HUES48 (cell line): ENCODE measurements around the gene PDHX.
A peak's percentile ranks its signal among the peaks of the same experiment; 100 is the strongest.
"Not testable (repeated sequence)": the region's sequence is repeated elsewhere in the genome, so short reads cannot be mapped to it uniquely, and the experiment has no call there.

Source experiments
- H3K27ac ChIP-seq: one replicate; pipeline ENCODE4 v1.7.0; 2013; ENCODE audit warnings: low read depth, low read length, inconsistent platforms
- H3K27me3 ChIP-seq: 2 replicates; pipeline ENCODE4 v1.6.1; 2013; ENCODE audit warnings: mild to moderate bottlenecking, low read length; ENCODE audit not compliant: control insufficient read depth, insufficient read depth
- H3K36me3 ChIP-seq: 2 replicates; pipeline ENCODE4 v1.6.1; 2013; ENCODE audit warnings: low read length; ENCODE audit not compliant: control insufficient read depth, insufficient read depth
- H3K4me1 ChIP-seq: 2 replicates; pipeline ENCODE4 v1.6.1; 2013; ENCODE audit warnings: mild to moderate bottlenecking, low read length; ENCODE audit not compliant: control insufficient read depth, insufficient read depth
- H3K4me3 ChIP-seq: 2 replicates; pipeline ENCODE4 v1.5.1; 2013; ENCODE audit warnings: mild to moderate bottlenecking, low read depth, low read length
- H3K9ac ChIP-seq: 2 replicates; pipeline ENCODE4 v1.6.1; 2013; ENCODE audit warnings: mild to moderate bottlenecking, low read depth, low read length, moderate library complexity
- H3K9me3 ChIP-seq: 2 replicates; pipeline ENCODE4 v1.6.1; 2013; ENCODE audit warnings: low read length; ENCODE audit not compliant: control insufficient read depth, insufficient read depth

Gene PDHX

DNA sequence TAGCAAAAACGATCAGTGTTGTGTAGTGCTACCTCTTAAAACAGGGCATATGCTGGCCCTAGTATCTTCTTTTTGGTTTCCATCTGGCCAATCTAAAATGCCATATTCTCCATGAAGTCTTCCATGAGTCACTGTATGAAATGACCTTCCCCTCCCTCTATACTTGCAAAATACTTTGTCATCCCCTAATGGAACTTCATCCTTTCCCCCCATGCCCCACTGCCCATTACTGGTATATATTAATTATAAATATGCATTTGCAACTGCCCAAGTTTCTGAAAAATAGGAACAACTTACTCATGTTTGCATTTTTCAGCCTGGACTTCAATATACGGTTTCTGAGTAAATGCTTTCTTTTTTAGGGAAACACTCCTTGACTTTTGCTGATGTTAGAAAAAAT is 4.7 kb upstream of the PDHX start:
- H3K9ac ChIP-seq: no peak overlapping the region
- H3K36me3 ChIP-seq: peaks cover 13% of the 10 kb centered on the region
- H3K4me1 ChIP-seq: peaks cover 26% of the 10 kb centered on the region
- H3K4me3 ChIP-seq: no peak overlapping the region
- H3K27ac ChIP-seq: no peak overlapping the region
- no peaks in the 10 kb centered on the region for H3K27me3 ChIP-seq
- no peaks in the 10 kb centered on the region for H3K9me3 ChIP-seq

DNA sequence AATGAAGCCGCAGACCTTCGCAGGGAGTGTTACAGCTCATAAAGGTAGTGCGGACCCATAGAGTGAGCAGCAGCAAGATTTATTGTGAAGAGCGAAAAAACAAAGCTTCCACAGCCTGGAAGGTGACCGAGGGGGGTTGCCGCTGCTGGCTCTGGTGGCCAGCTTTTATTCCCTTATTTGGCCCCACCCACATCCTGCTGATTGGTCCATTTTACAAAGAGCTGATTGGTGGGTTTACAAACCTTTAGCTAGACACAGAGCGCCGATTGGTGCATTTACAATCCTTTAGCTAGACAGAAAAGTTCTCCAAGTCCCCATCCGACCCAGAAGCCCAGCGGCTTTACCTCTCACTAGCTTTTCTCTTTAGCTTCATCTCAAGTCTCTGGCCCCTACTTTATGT is 2.9 kb upstream of the PDHX start:
- not testable (repeated sequence) for H3K9ac ChIP-seq, H3K4me3 ChIP-seq, H3K27me3 ChIP-seq, H3K27ac ChIP-seq, H3K9me3 ChIP-seq
- Histone ChIP-seq H3K36me3 (peaks cover 13% of the 10 kb centered on the region), H3K4me1 (peaks cover 25% of the 10 kb centered on the region)

DNA sequence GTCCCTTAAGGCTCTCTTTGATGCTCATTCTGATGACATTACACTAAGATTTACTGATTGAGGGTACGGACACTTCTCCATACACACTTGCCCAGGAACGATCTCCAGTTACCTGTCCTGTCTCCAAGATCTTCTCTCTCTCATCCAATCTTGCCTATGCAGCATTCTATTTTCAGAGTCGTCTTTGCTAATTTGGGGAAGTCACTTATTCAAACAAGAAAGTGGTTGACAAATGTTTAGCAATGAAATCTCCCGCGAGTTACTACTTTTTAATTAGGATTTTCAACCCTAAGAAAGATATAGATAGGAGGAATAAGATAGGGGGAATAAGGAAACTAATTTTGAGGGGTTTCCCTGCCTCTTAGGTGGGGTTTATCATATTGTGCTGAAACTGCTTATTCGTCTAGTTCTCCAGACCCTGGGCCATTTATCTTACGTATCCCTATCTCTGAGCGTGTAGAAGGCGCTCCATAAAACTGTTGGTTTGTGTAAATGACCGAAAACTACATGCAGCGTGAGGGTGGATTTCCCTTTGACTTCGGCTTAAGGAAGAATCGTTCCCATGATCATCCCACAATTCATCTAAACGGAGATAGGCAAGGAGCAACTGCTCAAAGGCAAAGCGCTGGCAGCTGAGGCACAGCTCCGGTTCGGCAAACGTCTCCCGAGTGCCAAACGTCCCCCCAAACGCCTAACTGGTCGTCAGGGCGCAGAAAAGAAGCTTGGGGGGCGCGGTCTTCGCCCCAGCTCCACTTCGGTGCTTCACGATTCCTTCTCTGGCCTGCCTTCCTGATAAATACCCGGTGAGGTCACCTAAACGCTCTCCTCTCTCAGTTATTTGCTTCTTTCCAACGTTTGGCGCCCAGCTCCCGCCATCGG is 1.0 kb upstream of the PDHX start:
- Histone ChIP-seq H3K9me3 (no peaks in the 10 kb centered on the region), H3K27ac (peak overlapping the region; percentile 99), H3K27me3 (no peaks in the 10 kb centered on the region), H3K4me3 (peak overlapping the region; percentile 100), H3K36me3 (peaks cover 16% of the 10 kb centered on the region), H3K4me1 (peaks cover 14% of the 10 kb centered on the region), H3K9ac (peak overlapping the region; percentile 95)

DNA sequence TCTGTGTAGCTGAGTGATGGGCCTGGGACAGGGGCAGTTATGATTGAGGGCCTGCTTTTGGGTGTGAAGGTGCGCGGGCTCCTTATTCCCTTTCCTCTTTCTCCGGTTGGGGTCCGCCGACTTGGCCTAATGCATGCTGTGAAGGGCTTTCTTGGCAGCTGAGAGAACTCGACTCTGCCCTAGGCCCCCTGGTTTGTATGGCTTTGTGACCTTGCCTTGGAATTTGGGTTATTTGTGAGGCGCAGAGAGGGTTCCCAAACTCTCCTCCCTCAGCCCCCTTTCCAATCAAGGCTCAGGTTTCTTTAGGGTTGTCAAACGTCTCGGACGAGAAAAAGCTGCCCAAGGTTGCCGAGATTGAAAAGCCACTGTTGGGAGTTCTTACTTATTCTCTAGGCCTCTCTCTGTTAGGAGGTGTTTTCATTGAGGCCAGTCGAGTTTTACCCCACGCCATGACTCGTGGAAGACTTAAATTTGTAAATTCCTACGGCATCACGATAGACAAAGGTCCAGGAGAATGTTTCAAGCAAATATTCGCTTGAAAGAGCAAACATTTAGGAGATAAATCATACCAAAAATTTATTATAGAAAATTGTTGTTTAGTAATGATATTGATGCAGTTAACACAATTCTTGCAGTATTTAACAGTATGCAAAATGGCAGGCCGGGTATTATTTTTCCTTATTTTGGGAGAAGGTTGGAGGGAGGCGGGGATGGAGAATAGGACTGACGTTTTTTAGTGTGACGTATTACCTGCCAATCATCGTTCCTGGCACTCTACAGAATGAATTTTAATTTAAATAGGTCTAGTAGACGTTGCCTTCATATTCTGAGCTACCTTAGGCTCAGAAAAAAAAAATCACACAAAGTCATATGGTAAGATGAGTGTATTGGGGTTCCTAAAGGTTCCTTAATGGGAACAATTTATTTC is 689 bp downstream of the PDHX start:
- Histone ChIP-seq H3K4me1 (peaks cover 14% of the 10 kb centered on the region), H3K9me3 (no peaks in the 10 kb centered on the region), H3K27ac (peak overlapping the region; percentile 99), H3K9ac (peak overlapping the region; percentile 96), H3K36me3 (peaks cover 16% of the 10 kb centered on the region), H3K27me3 (no peaks in the 10 kb centered on the region), H3K4me3 (peak overlapping the region; percentile 98)

DNA sequence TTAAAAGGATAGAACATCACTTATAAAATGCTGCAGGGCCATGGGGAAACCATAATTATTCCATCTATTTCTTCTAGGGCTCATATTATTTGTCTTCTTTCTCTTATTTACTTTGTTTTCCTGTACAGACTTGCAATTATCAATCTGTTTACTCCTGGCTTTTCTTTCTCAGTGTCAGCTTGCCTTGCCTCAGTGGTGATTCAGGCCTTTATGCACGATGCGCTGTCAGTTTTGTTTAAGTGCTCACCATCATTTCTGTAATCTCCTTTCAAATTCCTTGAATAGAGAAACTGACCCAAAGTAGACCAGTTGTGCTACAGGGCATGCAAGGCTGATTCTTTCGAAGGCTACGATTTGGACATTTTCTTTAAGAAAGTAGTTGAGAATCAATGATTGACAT is 4.7 kb downstream of the PDHX start:
- peaks cover 11% of the 10 kb centered on the region; the same call in 1 of the 2 replicates for H3K36me3 ChIP-seq
- H3K27ac ChIP-seq: no peak overlapping the region
- no peak overlapping the region for H3K9ac ChIP-seq
- H3K4me3 ChIP-seq: no peak overlapping the region
- peaks cover 9% of the 10 kb centered on the region for H3K4me1 ChIP-seq
- no peaks in the 10 kb centered on the region for H3K9me3 ChIP-seq
- no peaks in the 10 kb centered on the region for H3K27me3 ChIP-seq

DNA sequence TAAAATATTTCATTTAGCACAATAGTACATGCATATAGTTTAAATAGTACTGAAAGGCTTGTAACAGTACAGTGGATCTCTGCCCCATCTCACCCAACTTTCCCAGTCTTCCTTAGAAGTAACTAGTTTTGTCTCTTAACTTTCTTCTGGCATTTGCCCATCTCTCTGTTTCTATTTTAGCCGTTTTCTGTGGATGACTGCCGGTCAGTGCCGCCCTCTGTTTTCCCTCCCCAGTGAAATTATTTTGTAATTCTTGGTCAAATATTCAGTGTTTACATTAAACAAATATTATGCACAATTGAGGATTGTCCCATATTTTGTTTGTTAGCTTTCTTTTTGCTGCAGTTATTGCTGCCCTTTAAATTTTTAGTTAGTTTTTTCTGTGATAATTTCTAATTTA is 8.3 kb downstream of the PDHX start:
- peaks cover 6% of the 10 kb centered on the region; the same call in 1 of the 2 replicates for H3K36me3 ChIP-seq
- no peak overlapping the region for H3K9ac ChIP-seq
- H3K4me1 ChIP-seq: peaks cover 23% of the 10 kb centered on the region
- no peaks in the 10 kb centered on the region for H3K9me3 ChIP-seq
- no peaks in the 10 kb centered on the region for H3K27me3 ChIP-seq
- H3K4me3 ChIP-seq: no peak overlapping the region
- H3K27ac ChIP-seq: no peak overlapping the region

DNA sequence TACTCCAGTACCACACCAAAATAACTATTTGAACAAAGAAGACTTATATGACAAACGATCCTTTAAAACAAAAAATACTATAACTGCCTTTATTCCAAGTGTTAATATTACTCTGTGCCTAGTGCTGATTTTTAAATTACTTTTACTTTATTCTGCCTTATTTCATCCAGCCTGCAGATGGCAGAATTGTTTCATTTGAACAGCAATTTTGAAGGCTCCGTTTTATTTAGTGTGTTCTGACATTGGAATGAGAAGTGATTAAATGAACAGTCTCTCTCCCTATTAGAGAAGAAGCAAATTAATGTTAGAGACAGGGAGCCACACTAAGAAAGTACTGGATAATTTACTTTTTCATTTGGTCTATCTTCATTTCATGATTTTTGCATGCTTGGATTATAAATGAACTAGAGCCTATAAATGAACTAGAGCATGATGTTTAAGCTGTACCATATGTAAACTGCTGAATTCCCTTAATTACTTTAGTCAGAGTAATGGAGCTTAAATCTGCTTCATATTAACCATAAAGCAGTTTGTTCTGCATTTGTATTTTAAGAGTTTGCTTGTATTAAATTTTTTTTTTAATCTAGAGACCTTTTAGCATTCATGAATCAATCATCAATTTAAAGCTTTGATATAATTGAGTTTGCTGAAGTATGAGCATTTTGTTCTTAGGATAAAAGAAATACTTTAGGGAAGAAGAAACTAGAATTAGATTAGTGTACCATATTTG is 9.8 kb downstream of the PDHX start:
- no peaks in the 10 kb centered on the region for H3K27me3 ChIP-seq
- H3K9ac ChIP-seq: no peak overlapping the region
- H3K36me3 ChIP-seq: 0 out of 2 replicates have a peak, but pooled peaks cover 2% of the 10 kb centered on the region
- H3K9me3 ChIP-seq: no peaks in the 10 kb centered on the region
- H3K4me1 ChIP-seq: peaks cover 34% of the 10 kb centered on the region
- H3K27ac ChIP-seq: no peak overlapping the region
- no peak overlapping the region for H3K4me3 ChIP-seq

DNA sequence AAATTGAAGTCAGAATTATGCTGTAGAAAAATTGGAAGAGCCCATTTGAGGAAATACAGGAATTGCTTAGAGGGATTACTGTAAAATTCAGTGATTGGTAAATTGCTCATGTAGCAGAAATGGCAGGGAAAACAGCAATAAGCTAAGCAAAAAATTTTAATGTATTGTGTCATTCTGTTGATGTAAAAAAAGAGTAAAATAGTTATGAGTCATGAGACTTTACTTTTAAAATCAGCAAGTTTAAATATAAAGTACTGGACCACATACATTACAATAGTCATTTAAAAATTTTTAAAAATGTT is 10.4 kb downstream of the PDHX start:
- no peaks in the 10 kb centered on the region for H3K9me3 ChIP-seq
- no peak overlapping the region for H3K9ac ChIP-seq
- no peaks in the 10 kb centered on the region for H3K27me3 ChIP-seq
- peaks cover 34% of the 10 kb centered on the region for H3K4me1 ChIP-seq
- no peak overlapping the region for H3K27ac ChIP-seq
- H3K4me3 ChIP-seq: no peak overlapping the region
- H3K36me3 ChIP-seq: peaks cover 3% of the 10 kb centered on the region

GRCh38 chr11:34928268-34928959 is 12.0 kb downstream of the PDHX start:
- H3K9ac ChIP-seq: no peak overlapping the region
- peaks cover 34% of the 10 kb centered on the region for H3K4me1 ChIP-seq
- no peaks in the 10 kb centered on the region for H3K9me3 ChIP-seq
- H3K27me3 ChIP-seq: no peaks in the 10 kb centered on the region
- peaks cover 17% of the 10 kb centered on the region for H3K36me3 ChIP-seq
- H3K4me3 ChIP-seq: no peak overlapping the region
- H3K27ac ChIP-seq: no peak overlapping the region

DNA sequence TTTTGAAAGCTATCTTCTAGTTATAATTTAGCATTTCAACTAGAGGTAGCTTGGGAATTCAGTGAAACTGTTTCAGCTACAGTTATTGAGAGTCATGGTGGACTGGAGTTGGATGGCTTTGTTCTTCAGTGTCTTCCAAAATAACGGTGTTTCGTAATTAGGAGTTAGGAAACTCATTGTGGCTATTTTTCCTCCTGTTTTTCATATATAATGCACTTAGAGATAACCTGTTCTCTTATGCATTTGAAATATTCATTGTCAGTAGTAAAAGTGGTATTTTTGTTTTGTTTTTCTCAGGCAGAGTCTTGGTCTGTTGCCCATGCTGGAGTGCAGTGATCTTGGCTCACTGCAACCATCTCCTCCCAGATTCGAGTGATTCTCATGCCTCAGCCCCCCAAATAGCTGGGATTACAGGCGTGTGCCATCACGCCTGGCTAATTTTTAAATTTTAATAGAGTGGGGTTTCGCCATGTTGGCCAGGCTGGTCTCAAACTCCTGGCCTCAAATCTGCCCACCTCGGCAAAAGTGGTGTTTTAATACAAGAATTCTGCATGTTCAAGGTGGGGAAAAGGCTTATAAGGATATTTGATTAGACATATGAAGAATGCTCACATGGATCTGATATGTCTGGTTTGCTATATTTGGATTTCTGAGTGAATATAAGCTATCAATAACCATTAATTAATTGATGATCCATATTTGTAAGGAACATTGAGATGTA is 12.7 kb downstream of the PDHX start:
- Histone ChIP-seq H3K9ac (no peak overlapping the region), H3K4me1 (peaks cover 34% of the 10 kb centered on the region), H3K9me3 (no peaks in the 10 kb centered on the region), H3K4me3 (no peak overlapping the region), H3K27ac (no peak overlapping the region), H3K36me3 (peaks cover 17% of the 10 kb centered on the region), H3K27me3 (no peaks in the 10 kb centered on the region)
